HEK293 (cell line): ENCODE data around the gene PMP22.

Source experiments
- AEBP2 ChIP-seq: fragments of 450-650 bp; formaldehyde crosslinking; IDR thresholded peaks from 2 replicates; pipeline ENCODE4 v1.5.1; 2016; ENCODE audit warnings: missing biosample characterization, missing genetic modification characterization, borderline replicate concordance
- BCL11B ChIP-seq: fragments of 450-650 bp; formaldehyde crosslinking; IDR thresholded peaks from 2 replicates; pipeline ENCODE4 v1.5.1; 2016; ENCODE audit warnings: low read depth, missing biosample characterization, missing genetic modification characterization
- HOXA7 ChIP-seq: sonication (generic); formaldehyde crosslinking; IDR thresholded peaks from 2 replicates; pipeline ENCODE4 v1.8.1; 2022; ENCODE audit warnings: missing genetic modification reagents, borderline replicate concordance
- KLF16 ChIP-seq: fragments of 450-650 bp; formaldehyde crosslinking; IDR thresholded peaks from 2 replicates; pipeline ENCODE4 v1.5.1; 2017; ENCODE audit warnings: missing biosample characterization, missing genetic modification characterization
- KLF9 ChIP-seq: fragments of 450-650 bp; formaldehyde crosslinking; IDR thresholded peaks from 2 replicates; pipeline ENCODE4 v1.5.1; 2016; ENCODE audit warnings: missing biosample characterization, missing genetic modification characterization, low read depth
- MEIS1 ChIP-seq: sonication (generic); formaldehyde crosslinking; IDR thresholded peaks from 2 replicates; pipeline ENCODE4 v1.8.1; 2022; ENCODE audit warnings: missing genetic modification reagents, mild to moderate bottlenecking, borderline replicate concordance
- MYNN ChIP-seq: fragments of 450-650 bp; formaldehyde crosslinking; IDR thresholded peaks from 2 replicates; pipeline ENCODE4 v1.5.1; 2016; ENCODE audit warnings: missing biosample characterization, missing genetic modification characterization, borderline replicate concordance
- REST ChIP-seq: fragments of 450-650 bp; formaldehyde crosslinking; IDR thresholded peaks from 2 replicates; pipeline ENCODE4 v1.5.1; 2016; ENCODE audit warnings: missing biosample characterization, missing genetic modification characterization
- SCRT1 ChIP-seq: fragments of 450-650 bp; formaldehyde crosslinking; IDR thresholded peaks from 2 replicates; pipeline ENCODE4 v1.5.1; 2016; ENCODE audit warnings: missing biosample characterization, missing genetic modification characterization, borderline replicate concordance
- ZBTB10 ChIP-seq: fragments of 450-650 bp; formaldehyde crosslinking; IDR thresholded peaks from 2 replicates; pipeline ENCODE4 v1.5.1; 2016; ENCODE audit warnings: missing biosample characterization, missing genetic modification characterization
- ZBTB26 ChIP-seq: fragments of 450-650 bp; formaldehyde crosslinking; optimal IDR thresholded peaks from 2 replicates; pipeline ENCODE3; 2016; ENCODE audit warnings: missing biosample characterization, mild to moderate bottlenecking, missing genetic modification characterization
- ZNF114 ChIP-seq: fragments of 450-650 bp; formaldehyde crosslinking; IDR thresholded peaks from 2 replicates; pipeline ENCODE4 v1.5.0; 2017; ENCODE audit warnings: missing biosample characterization, missing genetic modification characterization
- ZNF211 ChIP-seq: fragments of 450-650 bp; formaldehyde crosslinking; IDR thresholded peaks from 2 replicates; pipeline ENCODE4 v1.5.1; 2016; ENCODE audit warnings: low read depth, missing biosample characterization, missing genetic modification characterization
- ZNF223 ChIP-seq: fragments of 450-650 bp; formaldehyde crosslinking; IDR thresholded peaks from 2 replicates; pipeline ENCODE4 v1.5.1; 2016; ENCODE audit warnings: missing biosample characterization, missing genetic modification characterization
- ZNF513 ChIP-seq: fragments of 450-650 bp; IDR thresholded peaks from 2 replicates; pipeline ENCODE4 v1.5.1; 2018; ENCODE audit warnings: missing biosample characterization, missing genetic modification characterization
- ZNF544 ChIP-seq: fragments of 450-650 bp; formaldehyde crosslinking; IDR thresholded peaks from 2 replicates; pipeline ENCODE4 v1.5.0; 2017; ENCODE audit warnings: missing biosample characterization, missing genetic modification characterization
- ZNF626 ChIP-seq: fragments of 450-650 bp; sonication (Bioruptor Pico); formaldehyde crosslinking; IDR thresholded peaks from 2 replicates; pipeline ENCODE4 v1.5.1; 2018; ENCODE audit warnings: missing biosample characterization, missing genetic modification characterization, inconsistent platforms
- ZNF664 ChIP-seq: fragments of 450-650 bp; formaldehyde crosslinking; IDR thresholded peaks from 2 replicates; pipeline ENCODE4 v1.5.1; 2016; ENCODE audit warnings: missing biosample characterization, missing genetic modification characterization
- ZNF747 ChIP-seq: fragments of 450-650 bp; formaldehyde crosslinking; IDR thresholded peaks from 2 replicates; pipeline ENCODE4 v1.5.1; 2016; ENCODE audit warnings: missing biosample characterization, missing genetic modification characterization
- ZSCAN5A ChIP-seq: fragments of 450-650 bp; formaldehyde crosslinking; IDR thresholded peaks from 2 replicates; pipeline ENCODE4 v1.5.1; 2016; ENCODE audit warnings: missing biosample characterization, missing genetic modification characterization

Gene PMP22

GRCh38 chr17:15260376-15261257, 4.5 kb downstream of the PMP22 start (continued):
- no peak for TF ChIP-seq REST
- TF ChIP-seq ZNF223 (tag by site-specific recombination): no peak
- TF ChIP-seq AEBP2 (tag by site-specific recombination): no peak
- no peak for TF ChIP-seq ZNF513 (tag by site-specific recombination)
- TF ChIP-seq ZNF211 (tag by site-specific recombination): no peak
- TF ChIP-seq ZNF664 (tag by site-specific recombination): no peak
- no peak for TF ChIP-seq ZNF114
- TF ChIP-seq MEIS1: no peak
- TF ChIP-seq MYNN: no peak; the same call in 1 of the 2 replicates
- TF ChIP-seq ZBTB10: no peak
- peak; percentile 95 for TF ChIP-seq ZBTB26
- no peak for TF ChIP-seq KLF9 (tag by site-specific recombination)
- TF ChIP-seq SCRT1: no peak
- TF ChIP-seq HOXA7: no peak
- TF ChIP-seq ZSCAN5A: peak; percentile 69; the same call in 1 of the 2 replicates
- TF ChIP-seq BCL11B (tag by site-specific recombination): no peak; the same call in 1 of the 2 replicates
- no peak for TF ChIP-seq ZNF747 (tag by site-specific recombination)
- TF ChIP-seq ZNF544 (tag by site-specific recombination): no peak
- peak; percentile 50; the same call in 1 of the 2 replicates for TF ChIP-seq KLF16 (tag by site-specific recombination)
- TF ChIP-seq ZNF626: peak; percentile 57; the same call in 1 of the 2 replicates
